Measurements from ENCODE around the gene KIF26B. TPM values are rescaled to one million over a fixed set of nuclear protein-coding genes. Genes with fewer than 3 reads are reported as not detected.

Gene KIF26B
- total RNA-seq, 1 donor from 2014 or later = 3.4 TPM

DNA sequence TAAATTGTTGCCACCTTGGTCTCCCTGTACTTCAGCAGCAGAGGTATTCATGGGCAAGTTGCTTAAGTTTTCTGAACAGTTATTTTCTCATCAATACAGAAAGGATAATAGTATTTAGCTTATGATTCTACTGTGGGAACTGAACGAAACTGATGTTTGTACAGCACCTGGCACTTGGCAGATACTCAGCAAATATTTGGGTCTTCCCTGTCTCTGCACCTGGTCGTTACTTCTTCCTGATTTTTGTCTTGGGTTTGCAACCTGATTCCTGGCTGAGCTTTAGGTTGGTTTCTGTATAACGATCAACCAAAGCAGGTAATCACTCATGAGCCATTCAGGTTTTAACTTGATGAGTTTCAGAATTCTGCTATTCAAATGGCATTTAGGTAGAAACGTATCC lies 490.6 kb downstream of the KIF26B start:
- no peak for ATAC-seq
- Histone ChIP-seq H3K27ac (no peak overlapping the region), H3K4me1 (no peaks in the 10 kb centered on the region), H3K9me3 (peaks cover 12% of the 10 kb centered on the region), H3K36me3 (no peaks in the 10 kb centered on the region), H3K4me3 (no peak overlapping the region), H3K27me3 (no peaks in the 10 kb centered on the region)
- no peak for DNase-seq
- intact Hi-C loops (cut with DNase I) = no loop called here
- TF ChIP-seq, protein P1, sequence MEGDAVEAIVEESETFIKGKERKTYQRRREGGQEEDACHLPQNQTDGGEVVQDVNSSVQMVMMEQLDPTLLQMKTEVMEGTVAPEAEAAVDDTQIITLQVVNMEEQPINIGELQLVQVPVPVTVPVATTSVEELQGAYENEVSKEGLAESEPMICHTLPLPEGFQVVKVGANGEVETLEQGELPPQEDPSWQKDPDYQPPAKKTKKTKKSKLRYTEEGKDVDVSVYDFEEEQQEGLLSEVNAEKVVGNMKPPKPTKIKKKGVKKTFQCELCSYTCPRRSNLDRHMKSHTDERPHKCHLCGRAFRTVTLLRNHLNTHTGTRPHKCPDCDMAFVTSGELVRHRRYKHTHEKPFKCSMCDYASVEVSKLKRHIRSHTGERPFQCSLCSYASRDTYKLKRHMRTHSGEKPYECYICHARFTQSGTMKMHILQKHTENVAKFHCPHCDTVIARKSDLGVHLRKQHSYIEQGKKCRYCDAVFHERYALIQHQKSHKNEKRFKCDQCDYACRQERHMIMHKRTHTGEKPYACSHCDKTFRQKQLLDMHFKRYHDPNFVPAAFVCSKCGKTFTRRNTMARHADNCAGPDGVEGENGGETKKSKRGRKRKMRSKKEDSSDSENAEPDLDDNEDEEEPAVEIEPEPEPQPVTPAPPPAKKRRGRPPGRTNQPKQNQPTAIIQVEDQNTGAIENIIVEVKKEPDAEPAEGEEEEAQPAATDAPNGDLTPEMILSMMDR (IDR thresholded peaks at IDR 0.05) = no peak

DNA sequence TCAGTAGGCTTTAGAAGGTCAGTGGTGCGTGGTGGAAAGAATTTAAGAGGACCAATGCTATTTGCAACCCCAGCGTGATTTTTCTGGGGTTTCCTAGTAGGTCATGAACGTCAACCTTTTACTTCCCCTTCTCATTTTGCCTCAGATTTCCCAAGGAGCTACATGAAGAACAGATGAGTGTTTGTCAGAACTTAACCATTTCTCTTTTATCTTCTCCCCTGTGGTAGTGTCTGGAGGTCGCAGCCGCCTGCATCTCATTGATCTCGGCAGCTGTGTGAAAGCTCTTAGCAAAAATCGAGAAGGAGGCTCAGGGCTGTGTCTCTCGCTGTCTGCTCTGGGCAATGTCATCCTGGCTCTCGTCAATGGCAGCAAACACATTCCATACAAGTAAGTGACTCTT lies 491.1 kb downstream of the KIF26B start:
- Histone ChIP-seq H3K4me3 (no peak overlapping the region), H3K36me3 (no peaks in the 10 kb centered on the region), H3K4me1 (no peaks in the 10 kb centered on the region), H3K27ac (no peak overlapping the region), H3K27me3 (no peaks in the 10 kb centered on the region), H3K9me3 (peaks cover 9% of the 10 kb centered on the region)
- DNase-seq (no peak), ATAC-seq (no peak)
- intact Hi-C loops (cut with DNase I) = no loop called here
- TF ChIP-seq, protein P1 (IDR thresholded peaks at IDR 0.05) = no peak

DNA sequence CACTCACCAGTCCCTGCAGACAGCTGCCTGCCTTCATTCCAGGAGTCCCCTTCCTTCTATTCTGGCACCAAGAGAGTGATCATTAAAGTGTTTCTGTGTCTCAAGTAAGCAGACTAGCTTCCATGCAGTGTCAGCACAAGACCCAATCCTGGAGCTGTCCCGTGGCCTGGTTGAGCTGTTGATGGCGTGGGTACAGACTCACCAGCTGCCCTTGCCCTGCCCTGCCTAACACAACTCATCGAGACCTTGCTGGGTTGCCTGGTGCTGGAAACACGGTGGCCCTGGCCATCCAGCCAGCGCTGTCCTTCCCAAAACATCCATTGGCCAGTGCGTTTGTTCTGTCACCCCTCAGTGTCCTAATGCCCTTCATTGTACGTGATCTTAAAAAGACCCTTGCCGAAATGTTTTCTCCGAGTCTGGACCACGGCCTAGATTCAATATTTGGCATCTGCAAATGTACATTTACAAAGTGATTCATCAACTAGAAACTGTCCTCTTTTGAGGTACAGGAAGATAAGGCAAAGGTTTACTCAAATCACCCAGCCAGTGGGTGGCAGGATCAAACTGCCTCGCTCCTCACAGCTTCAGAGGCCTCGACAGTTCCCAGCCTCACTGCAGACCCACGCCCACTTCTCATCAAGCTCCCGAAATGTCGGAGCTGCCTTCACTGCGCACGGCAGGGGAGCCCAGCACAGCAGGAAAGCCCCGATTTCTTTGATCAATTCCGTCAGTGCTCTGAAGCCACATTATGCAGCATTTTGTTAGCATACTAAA lies 494.2 kb downstream of the KIF26B start:
- Histone ChIP-seq H3K27ac (no peak overlapping the region), H3K36me3 (no peaks in the 10 kb centered on the region), H3K9me3 (no peaks in the 10 kb centered on the region), H3K4me1 (no peaks in the 10 kb centered on the region), H3K4me3 (no peak overlapping the region), H3K27me3 (no peaks in the 10 kb centered on the region)
- no peak for DNase-seq
- TF ChIP-seq, protein P1 (IDR thresholded peaks at IDR 0.05) = no peak
- no peak for ATAC-seq
- intact Hi-C loops (cut with DNase I) = no loop called here

DNA sequence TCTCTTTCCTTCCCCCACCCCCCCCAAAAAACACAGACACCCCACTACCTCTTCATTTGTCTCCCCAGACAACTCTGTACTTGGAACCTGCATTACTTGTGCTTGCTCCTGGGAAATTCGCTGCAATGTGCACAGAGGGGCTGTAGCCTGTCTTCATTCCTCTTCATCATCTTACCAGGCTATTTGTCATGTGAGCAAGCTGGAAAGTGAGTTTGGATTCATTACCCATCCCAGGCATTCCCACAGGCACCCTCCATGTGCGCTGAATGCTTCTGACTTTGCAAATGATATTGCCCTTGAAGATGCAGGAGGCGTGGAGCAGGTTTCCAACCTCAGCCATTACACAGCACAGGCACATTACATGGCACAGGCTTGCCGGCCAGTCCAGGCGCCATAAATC lies 494.9 kb downstream of the KIF26B start:
- intact Hi-C loops (cut with DNase I) = no loop called here
- DNase-seq = no peak
- no peak for ATAC-seq
- H3K27ac ChIP-seq = no peak overlapping the region
- no peaks in the 10 kb centered on the region for H3K27me3 ChIP-seq
- TF ChIP-seq, protein P1 (IDR thresholded peaks at IDR 0.05) = no peak
- H3K9me3 ChIP-seq = no peaks in the 10 kb centered on the region
- no peak overlapping the region for H3K4me3 ChIP-seq
- no peaks in the 10 kb centered on the region for H3K4me1 ChIP-seq
- H3K36me3 ChIP-seq = no peaks in the 10 kb centered on the region

DNA sequence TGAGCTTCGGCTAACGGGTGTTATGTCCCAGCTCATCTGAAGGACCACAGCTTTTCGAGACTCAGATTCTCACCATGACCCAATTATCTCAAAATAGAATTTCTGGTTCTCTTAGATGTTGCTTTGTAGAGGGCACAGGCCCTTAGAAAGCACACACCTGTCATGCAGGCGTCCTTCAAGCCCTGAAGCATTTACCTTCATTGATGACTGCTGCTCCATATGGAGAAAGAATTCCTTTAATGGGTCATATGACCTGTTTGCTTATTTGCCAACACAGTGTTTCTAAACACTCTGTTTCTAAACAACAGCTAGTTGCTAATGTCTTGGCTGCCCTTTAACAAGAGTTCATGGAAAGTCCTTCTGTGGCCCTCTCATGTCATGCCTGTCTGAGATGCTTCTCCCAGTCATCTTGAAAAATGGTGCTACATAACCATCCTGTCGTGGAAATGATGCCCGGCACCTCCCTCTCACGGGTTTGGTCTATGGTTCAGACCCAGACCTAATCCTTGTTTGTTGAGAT lies 495.7 kb downstream of the KIF26B start:
- no peak for DNase-seq
- intact Hi-C loops (cut with DNase I) = no loop called here
- ATAC-seq = no peak
- no peak overlapping the region for H3K27ac ChIP-seq
- no peak overlapping the region for H3K4me3 ChIP-seq
- TF ChIP-seq, protein P1 (IDR thresholded peaks at IDR 0.05) = no peak
- no peaks in the 10 kb centered on the region for H3K27me3 ChIP-seq
- H3K36me3 ChIP-seq = no peaks in the 10 kb centered on the region
- no peaks in the 10 kb centered on the region for H3K9me3 ChIP-seq
- H3K4me1 ChIP-seq = no peaks in the 10 kb centered on the region

Measured in upper lobe of right lung (tissue), 1 donor.